ENCODE data around the gene LRRC28.
A peak's percentile ranks its signal among the peaks of the same experiment; 100 is the strongest.
"Not testable (repeated sequence)": the region's sequence is repeated elsewhere in the genome, so short reads cannot be mapped to it uniquely, and the experiment has no call there.

Gene LRRC28

GRCh38 chr15:99250857-99251841 lies at the start of gene LRRC28:
Gene LRRC28 (plus strand): TSS chr15:99251481. CDS start chr15:99255958, 4,477 bp downstream.
- peak; percentile 90 for DNase-seq

- DNase-seq: no peak
These were observed 49.1 kb upstream of the LRRC28 start for GRCh38 chr15:99202176-99202552.

GRCh38 chr15:99207672-99208071 lies 43.6 kb upstream of the LRRC28 start:
- DNase-seq: no peak

- no peak for DNase-seq
These were observed 42.0 kb upstream of the LRRC28 start for GRCh38 chr15:99209326-99209725.

GRCh38 chr15:99210334-99210733 lies 40.9 kb upstream of the LRRC28 start:
- DNase-seq: no peak

- DNase-seq: no peak
These were observed 39.4 kb upstream of the LRRC28 start for GRCh38 chr15:99211926-99212325.

GRCh38 chr15:99212406-99212805 lies 38.9 kb upstream of the LRRC28 start:
- no peak for DNase-seq

- no peak for DNase-seq
These were observed 38.0 kb upstream of the LRRC28 start for GRCh38 chr15:99213187-99213811.

GRCh38 chr15:99224372-99225214 lies 26.7 kb upstream of the LRRC28 start:
- DNase-seq: no peak

GRCh38 chr15:99226802-99227201 lies 24.5 kb upstream of the LRRC28 start:
- DNase-seq: no peak

GRCh38 chr15:99228120-99228770 lies 23.0 kb upstream of the LRRC28 start:
- DNase-seq: no peak

GRCh38 chr15:99230867-99231266 lies 20.4 kb upstream of the LRRC28 start:
- no peak for DNase-seq

- no peak for DNase-seq
These were observed 18.5 kb upstream of the LRRC28 start for GRCh38 chr15:99232740-99233139.

GRCh38 chr15:99234160-99234559 lies 17.1 kb upstream of the LRRC28 start:
- not testable (repeated sequence) for DNase-seq

- DNase-seq: no peak
These were observed 12.4 kb upstream of the LRRC28 start for GRCh38 chr15:99238849-99239248.

GRCh38 chr15:99239545-99240198 lies 11.6 kb upstream of the LRRC28 start:
- DNase-seq: no peak

GRCh38 chr15:99241752-99242151 lies 9.5 kb upstream of the LRRC28 start:
- DNase-seq: no peak

- no peak for DNase-seq
These were observed 7.0 kb upstream of the LRRC28 start for GRCh38 chr15:99244306-99244705.

- no peak for DNase-seq
These were observed 4.2 kb upstream of the LRRC28 start for GRCh38 chr15:99247062-99247461.

GRCh38 chr15:99248000-99248715 lies 3.1 kb upstream of the LRRC28 start:
- DNase-seq: no peak

GRCh38 chr15:99249270-99249841 lies 1.9 kb upstream of the LRRC28 start, which contains the start of gene TTC23:
Gene TTC23 (minus strand): TSS chr15:99249581. CDS start chr15:99228712, 20,869 bp downstream.
- no peak for DNase-seq

Data from NCI-H1436 (cell line).